BE2C (cell line): Measurements from ENCODE around the gene LCNL1.

Experiments used
- DNase-seq: peaks from one replicate; pipeline ENCODE4 v3.0.0-alpha.2; 2020
- H3K27me3 ChIP-seq: fragments of 250-450 bp; sonication (Bioruptor Pico); 2 replicates; pipeline ENCODE4 v1.5.1; 2020; ENCODE audit warnings: mild to moderate bottlenecking
- H3K36me3 ChIP-seq: fragments of 250-450 bp; sonication (Bioruptor Pico); 2 replicates; pipeline ENCODE4 v1.5.1; 2020; ENCODE audit warnings: mild to moderate bottlenecking
- H3K4me1 ChIP-seq: fragments of 250-450 bp; sonication (Bioruptor Pico); 2 replicates; pipeline ENCODE4 v1.5.1; 2020
- H3K4me3 ChIP-seq: 2 replicates; pipeline ENCODE4 v1.5.1; 2011; ENCODE audit warnings: low read depth, low read length
- H3K9me3 ChIP-seq: fragments of 250-450 bp; sonication (Bioruptor Pico); 2 replicates; pipeline ENCODE4 v1.5.1; 2020
- CTCF ChIP-seq: IDR thresholded peaks from 2 replicates; pipeline ENCODE4 v1.5.1; 2012; ENCODE audit warnings: mild to moderate bottlenecking, low read depth, low read length

LCNL1 gene

GRCh38 chr9:136939431-136939995, 43.3 kb upstream of the LCNL1 start:
- TF ChIP-seq CTCF = no peak
- peaks cover 47% of the 10 kb centered on the region for H3K36me3 ChIP-seq
- H3K9me3 ChIP-seq = no peaks in the 10 kb centered on the region
- H3K27me3 ChIP-seq = no peaks in the 10 kb centered on the region
- no peak overlapping the region for H3K4me3 ChIP-seq
- no peaks in the 10 kb centered on the region for H3K4me1 ChIP-seq
- no peak for DNase-seq

- DNase-seq = no peak
- Histone ChIP-seq H3K4me3 (no peak overlapping the region), H3K27me3 (no peaks in the 10 kb centered on the region), H3K9me3 (no peaks in the 10 kb centered on the region), H3K4me1 (no peaks in the 10 kb centered on the region), H3K36me3 (peaks cover 44% of the 10 kb centered on the region)
- TF ChIP-seq CTCF = no peak
Measured at GRCh38 chr9:136939996-136940525, 42.7 kb upstream of the LCNL1 start.

- H3K36me3 ChIP-seq = peaks cover 44% of the 10 kb centered on the region
- TF ChIP-seq CTCF = no peak
- H3K4me1 ChIP-seq = no peaks in the 10 kb centered on the region
Measured at GRCh38 chr9:136940526-136941230, 42.1 kb upstream of the LCNL1 start.

GRCh38 chr9:136941231-136942111, 41.3 kb upstream of the LCNL1 start:
- Histone ChIP-seq H3K9me3 (no peaks in the 10 kb centered on the region), H3K4me1 (no peaks in the 10 kb centered on the region), H3K36me3 (peaks cover 44% of the 10 kb centered on the region), H3K4me3 (no peak overlapping the region), H3K27me3 (no peaks in the 10 kb centered on the region)
- TF ChIP-seq CTCF = no peak
- peak; percentile 15 for DNase-seq

More at GRCh38 chr9:136940526-136941230, 42.1 kb upstream of the LCNL1 start:
- Histone ChIP-seq H3K9me3 (no peaks in the 10 kb centered on the region), H3K4me3 (no peak overlapping the region), H3K27me3 (no peaks in the 10 kb centered on the region)
- DNase-seq = peak; percentile 17

GRCh38 chr9:136942112-136942880, 40.5 kb upstream of the LCNL1 start:
- no peaks in the 10 kb centered on the region for H3K9me3 ChIP-seq
- H3K36me3 ChIP-seq = peaks cover 44% of the 10 kb centered on the region
- no peak overlapping the region for H3K4me3 ChIP-seq
- H3K27me3 ChIP-seq = no peaks in the 10 kb centered on the region
- no peaks in the 10 kb centered on the region for H3K4me1 ChIP-seq
- TF ChIP-seq CTCF = no peak
- peak; percentile 20 for DNase-seq
